CD1c-positive myeloid dendritic cell (primary cell): ENCODE data around the gene SPARC.
"Not testable (repeated sequence)": the region's sequence is repeated elsewhere in the genome, so short reads cannot be mapped to it uniquely, and the experiment has no call there.

ENCODE experiments used
- DNase-seq: peaks from one replicate; pipeline ENCODE4 v3.0.0-alpha.2; 2016; ENCODE audit errors: extremely low spot score

The SPARC gene

GRCh38 chr5:151700820-151701219 lies 14.1 kb upstream of the SPARC start:
- no peak for DNase-seq

GRCh38 chr5:151700296-151700695 lies 13.6 kb upstream of the SPARC start:
- DNase-seq: no peak

- no peak for DNase-seq
Measured at GRCh38 chr5:151699071-151699901, 12.6 kb upstream of the SPARC start.

- DNase-seq: not testable (repeated sequence)
Measured at GRCh38 chr5:151698081-151698480, 11.4 kb upstream of the SPARC start.

- DNase-seq: no peak
Measured at GRCh38 chr5:151697452-151697851, 10.7 kb upstream of the SPARC start.

- no peak for DNase-seq
Measured at GRCh38 chr5:151696470-151697061, 9.9 kb upstream of the SPARC start.

- no peak for DNase-seq
Measured at GRCh38 chr5:151695464-151695863, 8.7 kb upstream of the SPARC start.

GRCh38 chr5:151694035-151694485 lies 7.3 kb upstream of the SPARC start:
- no peak for DNase-seq

- no peak for DNase-seq
Measured at GRCh38 chr5:151692312-151692711, 5.6 kb upstream of the SPARC start.

GRCh38 chr5:151691706-151692105 lies 5.0 kb upstream of the SPARC start:
- no peak for DNase-seq

- DNase-seq: not testable (repeated sequence)
Measured at GRCh38 chr5:151689591-151689990, 2.9 kb upstream of the SPARC start.

GRCh38 chr5:151688436-151688835 lies 1.7 kb upstream of the SPARC start:
- no peak for DNase-seq

- DNase-seq: no peak
Measured at GRCh38 chr5:151685749-151686673, 704 bp downstream of the SPARC start.

GRCh38 chr5:151684690-151685361 lies 1.9 kb downstream of the SPARC start:
- DNase-seq: peak; percentile 21

- DNase-seq: peak; percentile 53
Measured at GRCh38 chr5:151683986-151684588, 2.6 kb downstream of the SPARC start.

GRCh38 chr5:151683444-151683843 lies 3.3 kb downstream of the SPARC start:
- no peak for DNase-seq

- no peak for DNase-seq
Measured at GRCh38 chr5:151682751-151683331, 3.9 kb downstream of the SPARC start.

GRCh38 chr5:151682240-151682639 lies 4.5 kb downstream of the SPARC start:
- no peak for DNase-seq

- no peak for DNase-seq
Measured at GRCh38 chr5:151680944-151681427, 5.7 kb downstream of the SPARC start.

- not testable (repeated sequence) for DNase-seq
Measured at GRCh38 chr5:151680156-151680505, 6.6 kb downstream of the SPARC start.
